GM18907 (cell line): ENCODE measurements around the gene HYDIN.

Source experiments
- ATAC-seq: cut with Tn5 transposase; IDR thresholded peaks from one replicate; pipeline ENCODE4 v1.9.1; 2021; ENCODE audit warnings: mild to moderate bottlenecking, moderate library complexity; ENCODE audit not compliant: unreplicated experiment

Gene HYDIN

DNA sequence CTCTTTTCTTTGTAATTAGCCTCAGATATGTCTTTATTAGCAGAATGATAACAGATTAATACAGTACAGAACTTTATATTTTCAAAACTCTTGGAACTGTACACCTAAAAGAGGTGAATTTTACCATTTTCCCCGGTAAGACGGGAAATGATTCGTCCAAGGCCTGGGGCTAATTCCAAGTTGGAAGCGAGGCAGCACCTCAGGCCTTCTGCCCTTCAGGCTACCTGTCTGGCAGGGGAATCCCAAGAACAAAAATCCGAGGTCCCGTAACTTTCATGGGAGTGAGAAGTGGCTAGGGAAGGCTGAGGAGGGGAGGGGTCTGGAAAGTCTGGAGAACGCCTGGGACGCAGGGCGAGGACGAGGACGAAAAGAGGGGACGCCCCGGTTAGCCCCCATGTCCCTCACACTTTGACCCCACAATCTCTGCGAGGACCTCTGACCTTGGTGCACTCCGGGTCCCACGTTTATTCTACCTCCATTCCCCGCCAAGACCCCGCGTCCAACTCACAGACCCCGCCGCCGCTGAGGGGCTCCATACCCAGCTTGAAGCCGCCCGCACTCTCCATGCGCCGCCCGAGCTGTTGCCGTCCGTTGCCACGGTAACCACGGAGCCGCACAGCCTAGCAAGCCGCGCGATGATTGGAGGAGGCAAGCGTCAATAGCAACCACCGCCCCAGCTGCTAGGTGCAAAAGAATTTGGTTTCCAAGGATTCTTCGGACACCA, at the start of gene HYDIN:
Gene HYDIN (minus strand): TSS at position 601 of the 724 bp plus-strand sequence. CDS start 43,827 bp downstream, outside the sequence.
- ATAC-seq, result no peak

DNA sequence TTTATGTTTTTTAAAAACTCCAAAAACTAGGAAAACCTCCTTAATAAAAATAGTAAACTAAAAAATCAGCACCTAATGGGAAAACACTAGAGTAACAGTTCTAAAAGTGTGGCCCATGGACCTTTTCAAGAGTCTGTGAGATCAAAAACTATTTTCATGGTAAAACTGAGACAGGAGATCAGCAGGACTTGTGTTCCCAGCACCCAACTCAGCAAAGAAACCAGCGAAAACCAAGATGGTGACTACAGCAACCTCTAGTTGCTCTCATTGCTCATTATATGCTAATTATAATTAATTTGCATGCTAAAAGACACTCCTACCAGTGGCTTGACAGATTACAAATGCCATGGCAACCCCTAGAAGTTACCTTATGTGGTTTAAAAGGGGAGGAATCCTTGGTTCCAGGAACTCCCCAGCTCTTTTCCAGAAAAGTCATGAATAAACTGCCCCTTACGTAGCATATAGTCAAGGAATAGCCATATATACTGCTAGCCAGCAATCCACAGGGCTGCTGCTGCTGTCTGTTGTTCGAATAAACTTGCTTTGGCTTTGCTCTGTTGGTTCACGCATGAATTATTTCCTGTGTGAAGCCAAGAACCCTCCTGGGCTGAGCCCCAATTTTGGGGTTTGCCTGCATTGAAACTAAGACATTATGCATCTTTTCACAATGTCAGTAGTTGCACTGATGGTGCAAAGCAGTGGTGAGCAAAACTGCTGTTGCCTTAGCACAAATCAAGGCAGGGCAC, 46.2 kb upstream of the HYDIN start:
- ATAC-seq, result no peak

- ATAC-seq, result no peak
Observed at GRCh38 chr16:71273384-71273783, 42.9 kb upstream of the HYDIN start.

GRCh38 chr16:71264299-71264698, 33.8 kb upstream of the HYDIN start:
- ATAC-seq, result no peak

DNA sequence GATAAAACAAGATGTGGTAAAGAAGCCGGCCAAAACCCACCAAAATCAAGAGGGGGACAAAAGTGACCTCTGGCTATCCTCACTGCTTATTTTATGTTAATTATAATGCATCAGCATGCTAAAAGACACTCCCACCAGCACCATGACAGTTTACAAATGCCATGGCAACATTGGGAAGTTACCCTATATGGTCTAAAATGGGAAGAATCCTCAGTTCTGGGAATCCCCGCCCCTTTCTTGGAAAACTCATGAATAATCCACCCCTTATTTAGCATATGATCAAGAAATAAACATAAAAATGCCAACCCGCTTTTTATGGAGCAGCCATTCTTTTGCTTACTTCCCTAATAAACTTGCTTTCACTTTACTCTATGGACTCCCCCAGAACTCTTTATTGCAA, 33.1 kb upstream of the HYDIN start:
- ATAC-seq, result no peak

- ATAC-seq, result no peak
Observed at GRCh38 chr16:71262391-71262790, 31.9 kb upstream of the HYDIN start.

DNA sequence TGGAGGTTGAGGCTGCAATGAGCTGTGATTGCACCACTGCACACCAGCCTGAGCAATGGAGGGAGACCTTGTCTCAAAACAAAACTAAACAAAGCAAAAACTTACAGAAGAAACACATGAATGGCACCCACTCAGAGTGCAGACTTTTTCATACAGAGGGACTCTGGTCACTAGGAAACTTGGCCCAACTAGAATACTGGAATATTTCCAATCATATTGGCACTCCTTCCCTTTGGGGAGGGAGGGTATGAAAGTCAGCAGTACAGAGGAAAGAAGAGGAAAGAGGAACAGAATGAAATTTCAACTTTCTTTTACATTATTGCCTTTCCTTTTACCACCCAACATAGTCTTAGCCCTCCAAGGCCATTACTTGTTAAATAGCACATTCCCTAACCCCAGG, 30.5 kb upstream of the HYDIN start:
- ATAC-seq, result no peak

GRCh38 chr16:71259086-71259485, 28.6 kb upstream of the HYDIN start:
- no peak for ATAC-seq

DNA sequence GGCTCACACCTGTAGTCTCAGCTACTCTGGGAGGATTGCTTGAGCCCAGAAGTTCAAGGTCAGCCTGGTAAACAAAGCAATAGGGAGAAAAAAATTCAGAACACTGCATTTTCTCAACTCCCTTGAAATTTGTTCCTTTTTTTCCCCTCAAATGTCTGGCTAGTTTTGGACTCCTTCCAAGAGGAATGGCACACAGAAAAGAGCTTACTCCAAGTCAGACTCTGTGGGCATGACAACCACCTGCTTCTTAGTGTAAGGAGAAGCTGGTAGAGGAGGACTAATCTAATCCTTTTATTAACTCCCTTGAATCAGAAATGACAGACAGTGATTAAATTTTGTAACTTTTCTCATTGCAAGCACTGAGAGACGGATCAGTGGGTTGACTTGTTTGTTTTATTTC, 27.9 kb upstream of the HYDIN start:
- no peak for ATAC-seq

DNA sequence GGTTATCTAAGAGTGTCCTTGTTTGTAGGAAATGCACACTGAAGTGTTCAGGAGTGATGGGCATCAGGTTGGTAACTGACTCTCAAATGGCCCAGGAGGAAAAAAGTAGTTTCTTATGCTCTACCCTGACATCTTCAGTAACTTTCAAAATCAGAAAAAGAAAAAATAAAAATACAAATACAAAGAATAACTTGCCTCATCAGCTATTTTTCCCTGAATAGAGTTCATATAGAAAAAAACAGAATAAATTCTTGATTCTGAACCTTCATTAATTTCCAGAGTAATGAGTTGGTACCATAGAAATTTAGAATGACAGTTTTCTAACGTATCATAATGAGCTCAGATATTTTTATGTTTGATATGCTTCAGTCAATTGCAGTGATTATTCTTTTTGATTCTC, 27.2 kb upstream of the HYDIN start:
- ATAC-seq, result no peak

GRCh38 chr16:71255721-71256120, 25.2 kb upstream of the HYDIN start:
- no peak for ATAC-seq

DNA sequence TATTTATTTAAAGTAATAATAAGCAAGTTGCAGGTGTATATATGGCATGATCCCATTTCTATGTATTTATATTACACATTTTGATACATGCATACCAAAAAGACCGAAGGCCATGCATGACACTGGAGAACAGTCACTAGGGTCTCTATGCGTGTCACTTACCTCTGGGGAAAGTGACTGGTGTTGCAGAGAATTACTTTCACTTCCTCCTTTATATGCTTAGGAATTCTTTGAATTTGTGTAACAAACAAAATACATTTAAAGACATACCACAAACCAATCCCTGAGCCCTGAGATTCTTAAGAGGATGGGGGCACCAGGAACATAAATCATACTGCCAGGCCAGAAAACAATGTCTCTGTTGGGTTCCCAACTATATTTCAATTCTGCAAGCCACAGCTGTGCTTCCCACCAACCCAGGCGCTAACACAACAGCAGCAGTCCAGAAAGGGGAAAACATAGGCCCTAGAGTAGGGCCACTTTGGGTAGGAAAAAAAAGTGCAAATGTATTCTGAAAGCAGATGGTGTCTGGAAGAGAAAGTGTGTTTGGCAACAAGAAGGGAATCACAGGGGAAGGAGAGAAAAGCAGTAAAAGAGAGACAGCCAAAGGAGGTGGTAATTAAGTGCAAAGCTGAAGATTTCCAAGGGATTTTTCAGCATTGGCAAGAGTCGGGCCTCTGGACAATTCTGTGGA, 24.5 kb upstream of the HYDIN start:
- no peak for ATAC-seq

- ATAC-seq, result no peak
Observed at GRCh38 chr16:71250461-71251235, 20.1 kb upstream of the HYDIN start.

GRCh38 chr16:71249399-71249798, 18.9 kb upstream of the HYDIN start:
- no peak for ATAC-seq

GRCh38 chr16:71247478-71247877, 17.0 kb upstream of the HYDIN start:
- no peak for ATAC-seq

DNA sequence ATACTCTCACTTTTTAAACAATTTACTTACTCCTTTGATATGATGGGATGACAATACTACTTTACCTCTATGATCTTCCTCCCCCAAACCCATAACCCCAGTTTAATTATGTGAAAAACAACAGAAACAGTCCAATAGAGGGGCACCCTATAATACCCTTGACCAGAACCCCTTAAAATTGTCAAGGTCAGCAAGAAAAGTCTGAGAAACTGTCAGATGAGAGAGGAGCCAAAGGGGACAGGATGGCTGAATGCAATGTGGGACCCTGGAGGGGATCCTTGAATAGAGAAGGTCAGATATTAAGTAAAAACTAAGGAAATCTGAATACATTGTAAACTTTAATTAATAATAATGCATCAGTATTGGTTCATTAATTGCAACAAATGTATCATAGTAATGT, 15.8 kb upstream of the HYDIN start:
- no peak for ATAC-seq

DNA sequence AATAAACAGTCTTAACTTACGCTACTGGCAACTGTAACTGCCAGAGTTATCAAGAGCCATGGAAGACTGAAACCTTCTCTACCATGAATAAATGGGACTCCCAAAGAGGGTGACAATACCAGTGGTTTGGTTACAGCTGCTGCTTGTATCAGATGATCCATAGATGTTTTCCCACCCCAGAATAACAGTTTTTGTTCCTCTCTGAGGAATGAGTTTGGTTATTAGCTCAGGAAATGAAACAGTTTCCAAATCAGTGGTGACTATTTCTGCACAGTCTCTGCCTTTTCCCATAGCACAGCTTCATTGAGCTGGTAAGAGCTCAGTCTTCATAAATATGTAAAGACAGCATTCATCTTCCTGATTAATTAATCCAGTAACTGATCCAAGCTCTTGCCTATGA, 14.0 kb upstream of the HYDIN start:
- no peak for ATAC-seq

- ATAC-seq, result no peak
Observed at GRCh38 chr16:71242601-71243000, 12.1 kb upstream of the HYDIN start.

DNA sequence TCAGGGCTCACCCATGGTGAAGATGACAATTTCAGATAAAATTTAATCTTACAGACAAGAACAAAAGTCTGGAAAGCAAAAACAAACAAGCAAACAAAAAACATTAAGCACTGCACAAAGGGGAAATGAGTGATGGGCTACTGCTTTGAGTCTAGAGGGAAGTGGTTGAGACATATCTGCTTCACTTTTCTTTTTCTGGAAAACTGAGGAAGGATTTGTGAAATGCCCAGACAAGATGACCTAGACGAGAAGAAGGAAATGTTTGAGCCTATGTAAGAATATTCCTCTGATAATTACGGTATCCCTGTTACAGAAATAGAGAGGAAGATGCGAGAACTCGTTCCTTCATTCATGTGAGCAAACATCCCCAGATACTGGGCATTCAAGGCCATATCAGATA, 11.5 kb upstream of the HYDIN start:
- no peak for ATAC-seq

DNA sequence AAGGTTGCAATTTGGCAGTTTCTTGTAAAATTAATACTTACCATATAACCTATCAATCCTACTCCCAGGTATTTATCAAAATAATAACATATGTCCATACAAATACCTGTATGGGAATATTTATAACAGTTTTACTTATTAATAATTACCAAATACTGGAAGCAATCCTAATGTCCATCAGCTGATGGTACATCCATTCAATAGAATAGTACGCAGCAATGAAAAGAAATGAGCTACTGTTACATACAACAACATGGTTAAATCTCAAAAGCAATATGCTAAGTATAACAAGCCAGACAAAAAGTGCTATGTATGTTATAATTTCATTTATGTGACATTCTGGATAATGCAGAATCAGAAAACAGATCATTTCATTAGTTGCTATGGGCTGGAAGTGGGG, 1.2 kb downstream of the HYDIN start:
- no peak for ATAC-seq
